Hepatocyte (in vitro differentiated cells): Measurements from ENCODE around the gene TSPAN3.

ENCODE experiments used
- CTCF ChIP-seq: fragments of 200-600 bp; sonication (generic); IDR thresholded peaks from 2 replicates; pipeline ENCODE4 v1.5.1; 2016; ENCODE audit warnings: antibody characterized with exemption, mild to moderate bottlenecking; ENCODE audit not compliant: poor library complexity
- EZH2 ChIP-seq: fragments of 200-600 bp; sonication (generic); IDR thresholded peaks from 2 replicates; pipeline ENCODE4 v1.6.1; 2016; ENCODE audit warnings: antibody characterized with exemption, mild to moderate bottlenecking, borderline replicate concordance

- no peak for TF ChIP-seq CTCF
- no peak for TF ChIP-seq EZH2
These were observed 78.9 kb downstream of the TSPAN3 start for GRCh38 chr15:76991741-76992645.
